ENCODE measurements around the gene CLDN12. TPM values are rescaled to one million over a fixed set of nuclear protein-coding genes. Genes with fewer than 3 reads are reported as not detected.
"Not testable (repeated sequence)": the region's sequence is repeated elsewhere in the genome, so short reads cannot be mapped to it uniquely, and the experiment has no call there.

The CLDN12 gene
- total RNA-seq, 6 experiments from 2014 or later: 33.5 to 62.9 (median 45.9) TPM

DNA sequence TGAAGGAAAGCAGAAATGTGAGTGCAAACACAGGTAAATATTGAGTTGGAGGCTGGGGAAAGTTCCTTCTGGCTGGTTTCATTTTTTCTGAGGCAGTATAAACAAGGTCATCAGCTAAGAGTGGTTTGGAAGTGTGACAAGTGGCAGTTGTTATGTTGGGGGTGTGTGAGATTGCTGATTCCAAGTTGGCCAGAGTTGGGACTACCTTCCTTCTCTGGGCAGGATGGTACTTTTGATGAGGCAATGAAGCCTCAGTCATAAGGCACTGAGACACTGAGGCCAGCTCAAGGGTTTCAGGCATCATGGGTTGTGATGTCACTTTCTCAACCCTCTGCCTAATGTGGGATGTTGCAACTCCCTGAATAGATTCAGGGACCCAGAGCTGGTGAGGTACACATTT, 58.0 kb downstream of the CLDN12 start:
- Histone ChIP-seq H3K27me3 (no peaks in the 10 kb centered on the region), H3K4me1 (peaks cover 0 to 23% (median 7%) of the 10 kb centered on the region in 4 donors), H3K36me3 (no peaks in the 10 kb centered on the region), H3K4me3 (no peak overlapping the region), H3K27ac (peak overlapping the region in 1 of 3 donors; percentile 29), H3K9me3 (no peaks in the 10 kb centered on the region)
- ATAC-seq (peak; percentile 13 to 61 (median 46)), DNase-seq (peak in 1 of 3 donors; percentile 46)
- no peak for TF ChIP-seq POLR2A (IDR thresholded peaks at IDR 0.05)
- TF ChIP-seq, protein P1, sequence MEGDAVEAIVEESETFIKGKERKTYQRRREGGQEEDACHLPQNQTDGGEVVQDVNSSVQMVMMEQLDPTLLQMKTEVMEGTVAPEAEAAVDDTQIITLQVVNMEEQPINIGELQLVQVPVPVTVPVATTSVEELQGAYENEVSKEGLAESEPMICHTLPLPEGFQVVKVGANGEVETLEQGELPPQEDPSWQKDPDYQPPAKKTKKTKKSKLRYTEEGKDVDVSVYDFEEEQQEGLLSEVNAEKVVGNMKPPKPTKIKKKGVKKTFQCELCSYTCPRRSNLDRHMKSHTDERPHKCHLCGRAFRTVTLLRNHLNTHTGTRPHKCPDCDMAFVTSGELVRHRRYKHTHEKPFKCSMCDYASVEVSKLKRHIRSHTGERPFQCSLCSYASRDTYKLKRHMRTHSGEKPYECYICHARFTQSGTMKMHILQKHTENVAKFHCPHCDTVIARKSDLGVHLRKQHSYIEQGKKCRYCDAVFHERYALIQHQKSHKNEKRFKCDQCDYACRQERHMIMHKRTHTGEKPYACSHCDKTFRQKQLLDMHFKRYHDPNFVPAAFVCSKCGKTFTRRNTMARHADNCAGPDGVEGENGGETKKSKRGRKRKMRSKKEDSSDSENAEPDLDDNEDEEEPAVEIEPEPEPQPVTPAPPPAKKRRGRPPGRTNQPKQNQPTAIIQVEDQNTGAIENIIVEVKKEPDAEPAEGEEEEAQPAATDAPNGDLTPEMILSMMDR (IDR thresholded peaks at IDR 0.05): no peak
- intact Hi-C loops (cut with DNase I): no loop called here

DNA sequence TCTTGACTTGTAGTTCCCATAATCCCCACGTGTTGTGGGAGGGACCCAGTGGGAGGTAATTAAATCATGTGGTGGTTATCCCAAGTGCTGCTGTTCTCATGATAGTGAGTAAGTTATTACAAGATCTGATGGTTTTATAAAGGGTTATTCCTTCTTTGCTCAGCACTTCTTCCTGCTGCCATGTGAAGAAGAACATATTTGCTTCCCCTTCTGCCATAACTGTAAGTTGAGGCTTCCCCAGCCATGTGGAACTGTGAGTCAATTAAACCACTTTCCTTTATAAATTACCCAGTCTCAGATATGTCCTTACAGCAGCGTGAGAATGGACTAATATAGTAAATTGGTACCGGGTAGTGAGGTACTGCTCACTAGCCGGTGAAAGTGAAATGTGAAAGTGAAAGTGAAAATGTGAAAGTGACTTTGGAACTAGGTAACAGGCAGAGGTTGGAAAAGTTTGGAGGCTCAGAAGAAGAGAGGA, 59.9 kb downstream of the CLDN12 start:
- WGBS (ENCODE audit: insufficient coverage, low coverage, low lambda C conversion rate, missing lambda C conversion rate): 3% methylated on average over 4 of the region's 4 CpGs
- peak; percentile 82 to 87 (median 86) for ATAC-seq
- Histone ChIP-seq H3K27ac (peak overlapping the region; percentile 48 to 70 (median 66)), H3K4me1 (peaks cover 0 to 23% (median 7%) of the 10 kb centered on the region in 4 donors), H3K4me3 (peak overlapping the region; percentile 22 to 52 (median 44))
- H3K27me3 ChIP-seq; H3K36me3 ChIP-seq; DNase-seq; intact Hi-C loops (cut with DNase I); H3K9me3 ChIP-seq: not testable (repeated sequence)

Other genes with a start within 250 kb of the CLDN12 start
- 10 to 100 TPM in 5 of 6 experiments, 1 to 10 TPM in 1; 5.0 to 60.4 (median 37.1) TPM for gene STEAP1, start 249.0 kb upstream of the CLDN12 start, total RNA-seq
- 1 to 10 TPM; 1.5 to 9.8 (median 5.3) TPM for gene STEAP2, start 191.7 kb upstream of the CLDN12 start, total RNA-seq
- gene CFAP69, start 158.3 kb upstream of the CLDN12 start, total RNA-seq: 1 to 10 TPM; 1.7 to 8.2 (median 3.8) TPM
- gene FAM237B, start 82.2 kb upstream of the CLDN12 start, total RNA-seq: not detected
- gene GTPBP10, start 56.7 kb upstream of the CLDN12 start, total RNA-seq: 10 to 100 TPM; 16.1 to 21.8 (median 18.7) TPM
- gene PTTG1IP2, start 66.2 kb downstream of the CLDN12 start, total RNA-seq: not detected
- gene CDK14, start 192.9 kb downstream of the CLDN12 start, total RNA-seq: 10 to 100 TPM; 12.6 to 28.7 (median 17.9) TPM